Fibroblast of the aortic adventitia (primary cell): ENCODE results near the gene HPS5. TPM values are rescaled to one million over a fixed set of nuclear protein-coding genes. Genes with fewer than 3 reads are reported as not detected.

Experiments
- DNase-seq: peaks from one replicate; pipeline ENCODE4 v3.0.0-alpha.2; 2010; ENCODE audit warnings: low read depth
- H3K4me3 ChIP-seq: 2 replicates; pipeline ENCODE4 v1.5.1; 2011; ENCODE audit warnings: low read depth, mild to moderate bottlenecking, control low read depth, low read length, moderate library complexity
- small RNA-seq: library from RNA; depleted of rRNA; stranded (forward); fragments of <200 nt; gene quantifications from one replicate; pipeline ENCODE3, GENCODE V24; 2012
- total RNA-seq: library from RNA; depleted of rRNA; stranded (reverse); fragments of >200 nt; gene quantifications from 2 replicates; pipeline ENCODE4 v1.2.3, GENCODE V29; 2012; ENCODE audit warnings: low replicate concordance
- TF ChIP-seq, protein P1 (sequence below): IDR thresholded peaks from 2 replicates; pipeline ENCODE4 v1.5.1; 2011; ENCODE audit warnings: mild to moderate bottlenecking, low read length, control low read depth, inconsistent platforms; ENCODE audit not compliant: insufficient read depth

HPS5 gene
- total RNA-seq, 1 donor: 32.3 TPM

DNA sequence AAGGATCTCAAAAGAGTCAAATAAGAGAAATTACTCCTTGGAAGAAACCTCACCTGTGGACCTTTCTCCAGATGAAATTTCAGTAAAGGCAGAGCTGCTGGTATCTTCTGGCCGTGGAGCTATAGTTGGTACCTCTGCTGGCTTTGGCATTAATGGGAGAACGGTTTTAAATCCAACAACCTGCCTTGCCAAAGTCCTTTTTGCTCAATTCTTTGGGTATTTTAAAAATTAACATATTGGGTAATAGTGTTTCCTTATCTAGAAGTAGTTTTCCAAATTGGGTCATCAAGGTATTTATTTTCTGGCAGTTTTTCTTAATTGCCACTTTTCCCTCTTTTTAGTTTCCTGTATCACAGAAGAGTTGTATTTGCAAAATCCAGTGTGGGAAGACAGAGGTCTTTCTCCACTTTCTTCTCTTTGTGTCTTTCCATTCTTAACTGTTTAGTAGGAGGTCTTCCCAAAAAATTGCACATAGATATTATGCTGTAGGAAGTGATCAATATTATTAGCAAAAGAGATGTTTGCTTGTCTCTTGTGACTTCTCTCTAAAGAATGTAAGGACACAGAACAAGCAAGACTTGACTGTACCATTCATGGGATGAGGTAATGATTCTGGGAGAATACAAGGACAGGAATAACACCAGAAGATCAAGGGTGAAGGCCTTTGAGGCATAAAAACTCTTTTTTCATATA is 85.1 kb downstream of the HPS5 start, which contains the start of gene SAA4:
SAA4 (minus strand) TSS at position 139 of the 693 bp plus-strand sequence. CDS start 876 bp downstream, outside the sequence.
- H3K4me3 ChIP-seq: no peak within 1 kb of the TSS
- no peak for DNase-seq
- TF ChIP-seq, protein P1, sequence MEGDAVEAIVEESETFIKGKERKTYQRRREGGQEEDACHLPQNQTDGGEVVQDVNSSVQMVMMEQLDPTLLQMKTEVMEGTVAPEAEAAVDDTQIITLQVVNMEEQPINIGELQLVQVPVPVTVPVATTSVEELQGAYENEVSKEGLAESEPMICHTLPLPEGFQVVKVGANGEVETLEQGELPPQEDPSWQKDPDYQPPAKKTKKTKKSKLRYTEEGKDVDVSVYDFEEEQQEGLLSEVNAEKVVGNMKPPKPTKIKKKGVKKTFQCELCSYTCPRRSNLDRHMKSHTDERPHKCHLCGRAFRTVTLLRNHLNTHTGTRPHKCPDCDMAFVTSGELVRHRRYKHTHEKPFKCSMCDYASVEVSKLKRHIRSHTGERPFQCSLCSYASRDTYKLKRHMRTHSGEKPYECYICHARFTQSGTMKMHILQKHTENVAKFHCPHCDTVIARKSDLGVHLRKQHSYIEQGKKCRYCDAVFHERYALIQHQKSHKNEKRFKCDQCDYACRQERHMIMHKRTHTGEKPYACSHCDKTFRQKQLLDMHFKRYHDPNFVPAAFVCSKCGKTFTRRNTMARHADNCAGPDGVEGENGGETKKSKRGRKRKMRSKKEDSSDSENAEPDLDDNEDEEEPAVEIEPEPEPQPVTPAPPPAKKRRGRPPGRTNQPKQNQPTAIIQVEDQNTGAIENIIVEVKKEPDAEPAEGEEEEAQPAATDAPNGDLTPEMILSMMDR: no peak

DNA sequence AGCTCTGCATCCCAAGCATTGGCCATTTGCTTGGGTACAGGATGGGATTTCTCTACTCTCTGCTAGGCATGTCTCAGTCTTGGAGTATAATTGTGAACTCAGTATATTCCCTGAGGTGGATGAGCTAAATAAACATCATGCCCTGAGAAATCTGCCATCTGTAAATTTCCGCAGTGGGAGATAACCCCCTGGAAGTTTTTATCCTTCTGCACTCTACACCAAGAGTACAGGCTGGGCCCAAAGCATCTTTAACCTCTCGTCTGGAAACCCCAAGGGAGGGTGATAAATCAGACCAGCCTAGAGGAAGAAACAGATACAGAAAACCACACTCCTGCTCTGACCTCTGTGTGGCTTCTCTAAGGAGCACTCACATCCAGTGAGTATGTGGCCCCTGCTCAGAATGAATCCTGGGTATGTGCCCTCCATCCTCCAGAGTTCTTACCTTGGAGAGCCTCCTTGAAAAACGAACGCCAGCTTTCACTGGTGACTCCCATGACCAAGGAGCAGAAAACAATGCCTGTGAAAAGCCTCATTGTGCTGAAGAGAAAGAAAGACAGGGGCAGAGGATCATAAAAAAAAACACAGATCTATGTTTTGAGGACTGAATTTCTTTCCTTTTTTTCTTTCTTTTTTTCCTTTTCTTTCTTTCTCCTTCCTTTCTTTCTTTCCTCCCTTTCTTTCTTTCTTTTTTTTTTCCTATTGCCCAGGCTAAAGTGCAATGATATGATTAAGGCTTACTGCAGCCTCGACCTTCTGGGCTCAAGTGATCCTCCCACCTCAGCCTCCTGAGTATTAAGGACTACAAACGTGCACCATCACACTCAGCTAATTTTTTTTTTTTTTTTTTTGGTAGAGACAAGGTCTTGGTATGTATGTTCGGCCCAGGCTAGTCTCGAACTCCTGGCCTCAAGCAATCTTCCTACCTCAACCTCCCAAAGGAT is 86.3 kb downstream of the HPS5 start:
- H3K4me3 ChIP-seq: no peak overlapping the region
- TF ChIP-seq, protein P1: no peak
- DNase-seq: no peak

DNA sequence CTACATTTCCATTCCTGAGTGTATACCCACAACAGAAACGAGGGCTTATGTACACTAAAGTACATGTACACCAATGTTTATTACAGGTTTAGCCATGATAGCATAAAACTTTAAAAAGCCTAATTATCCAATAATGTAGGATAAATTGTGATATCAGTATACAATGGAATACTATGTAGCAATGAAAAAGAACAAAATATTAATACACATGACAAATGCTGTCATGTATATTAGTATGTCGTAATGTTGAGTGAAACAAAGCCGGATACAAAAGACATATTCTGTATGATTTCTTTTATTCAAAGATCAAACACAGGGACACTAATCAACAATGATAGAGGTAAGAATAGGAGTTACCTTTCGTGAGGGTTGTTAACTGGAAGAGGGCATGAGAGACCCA is 88.0 kb downstream of the HPS5 start:
- no peak overlapping the region for H3K4me3 ChIP-seq
- DNase-seq: no peak
- TF ChIP-seq, protein P1: no peak

DNA sequence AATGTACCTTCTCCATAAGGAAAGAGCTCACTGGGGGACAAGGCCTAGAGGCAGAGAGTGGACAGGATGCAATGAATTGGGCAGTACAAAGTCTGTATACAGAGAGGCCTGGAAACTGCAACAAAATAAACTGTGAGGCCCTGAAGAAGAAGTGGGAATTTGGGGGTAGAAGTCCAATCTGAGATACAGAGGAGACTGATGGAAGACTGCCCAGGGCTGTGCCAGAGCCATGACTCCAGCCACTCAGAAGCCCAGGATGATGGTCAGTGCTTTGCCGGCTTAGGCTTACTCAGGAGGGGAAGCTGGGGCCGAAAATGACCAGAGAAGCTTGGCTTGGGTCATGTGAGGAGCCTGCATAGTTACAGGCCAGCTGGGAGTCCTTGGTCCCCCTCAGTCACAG is 91.1 kb downstream of the HPS5 start:
- H3K4me3 ChIP-seq: no peak overlapping the region
- TF ChIP-seq, protein P1: no peak
- DNase-seq: no peak

DNA sequence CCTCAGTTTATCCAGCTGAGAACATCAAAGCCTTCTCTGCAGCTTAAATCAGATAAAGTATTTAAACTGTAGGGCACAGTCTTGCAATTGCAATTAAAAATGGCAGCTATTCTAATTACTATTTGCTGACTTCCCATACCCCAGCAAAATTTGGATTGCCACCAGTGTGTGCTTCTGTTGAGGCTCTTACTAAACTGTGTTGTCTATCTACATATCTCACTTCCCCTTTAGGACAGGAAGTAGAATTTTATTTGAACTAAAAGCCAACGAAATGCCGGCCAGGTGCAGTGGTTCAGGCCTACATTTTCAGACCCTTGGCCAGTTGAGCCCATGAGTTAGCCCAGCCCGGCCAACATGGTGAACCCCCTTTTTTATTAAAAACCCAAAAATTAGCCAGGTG is 92.4 kb downstream of the HPS5 start:
- DNase-seq: no peak
- H3K4me3 ChIP-seq: no peak overlapping the region
- TF ChIP-seq, protein P1: no peak

Small RNA genes within 50 kb of the gene (small RNA-seq; reads per million reads assigned to genes)
- not detected for gene RNA5SP333
- not detected for gene RNA5SP334

Other genes starting within 250 kb of the HPS5 start
- 15.1 and 48.5 TPM in 2 replicates for gene SAAL1, start 216.1 kb downstream of the HPS5 start, total RNA-seq
- not detected in 2 replicates for gene MRGPRX3, start 189.6 kb downstream of the HPS5 start, total RNA-seq
- gene MRGPRX4, start 149.3 kb downstream of the HPS5 start, total RNA-seq: not detected in 2 replicates
- gene SAA4, start 85.3 kb downstream of the HPS5 start, total RNA-seq: 0.27 TPM in 1 of 2 replicates, not detected in the other
- not detected in 2 replicates for gene SAA2, start 73.5 kb downstream of the HPS5 start, total RNA-seq
- gene SAA1, start 55.9 kb downstream of the HPS5 start, total RNA-seq: not detected in 2 replicates
- gene GTF2H1, start 427 bp upstream of the HPS5 start, total RNA-seq: 71.5 and 95.4 TPM in 2 replicates
- 404 and 1,021 TPM in 2 replicates for gene LDHA, start 72.4 kb upstream of the HPS5 start, total RNA-seq
- 0.33 TPM in 1 of 2 replicates, not detected in the other for gene LDHC, start 90.2 kb upstream of the HPS5 start, total RNA-seq
- gene LDHAL6A, start 133.7 kb upstream of the HPS5 start, total RNA-seq: not detected in 2 replicates
- gene TSG101, start 204.8 kb upstream of the HPS5 start, total RNA-seq: 31.9 and 96.1 TPM in 2 replicates